Measurements from ENCODE around the gene LPGAT1.
A peak's percentile ranks its signal among the peaks of the same experiment; 100 is the strongest.
"Not testable (repeated sequence)": the region's sequence is repeated elsewhere in the genome, so short reads cannot be mapped to it uniquely, and the experiment has no call there.

The LPGAT1 gene

DNA sequence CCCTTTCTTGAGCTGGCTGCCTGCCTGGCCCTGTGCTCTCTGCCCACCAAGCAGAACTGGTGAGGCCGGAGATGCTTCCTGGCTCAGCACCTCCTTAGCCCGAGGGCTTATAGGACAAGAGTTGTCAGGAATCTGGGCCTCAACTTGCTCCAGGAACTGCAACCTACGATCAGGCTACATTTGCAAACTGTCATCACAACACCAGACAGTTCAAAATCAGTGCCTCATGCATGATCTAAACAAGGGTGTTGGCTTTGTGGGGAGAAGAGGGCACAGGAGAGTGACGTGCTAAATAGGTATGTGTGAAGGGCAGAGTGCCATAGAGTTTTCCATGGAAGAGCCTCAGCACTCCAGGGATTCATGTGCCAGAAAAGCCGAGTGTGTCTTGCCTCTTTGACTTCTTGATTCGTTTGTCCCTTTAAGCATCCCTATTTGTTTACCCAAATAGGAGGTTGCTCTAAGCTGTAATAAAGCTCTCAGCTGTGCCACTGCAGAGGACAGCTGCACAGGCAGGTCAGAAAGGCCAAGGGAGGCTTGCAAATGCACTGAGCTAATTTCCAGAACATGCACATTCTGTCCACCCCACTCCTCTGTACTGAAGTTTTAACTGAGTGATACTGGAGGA, 125.0 kb downstream of the LPGAT1 start:
- no peak for DNase-seq (ENCODE audit: low spot score)

DNA sequence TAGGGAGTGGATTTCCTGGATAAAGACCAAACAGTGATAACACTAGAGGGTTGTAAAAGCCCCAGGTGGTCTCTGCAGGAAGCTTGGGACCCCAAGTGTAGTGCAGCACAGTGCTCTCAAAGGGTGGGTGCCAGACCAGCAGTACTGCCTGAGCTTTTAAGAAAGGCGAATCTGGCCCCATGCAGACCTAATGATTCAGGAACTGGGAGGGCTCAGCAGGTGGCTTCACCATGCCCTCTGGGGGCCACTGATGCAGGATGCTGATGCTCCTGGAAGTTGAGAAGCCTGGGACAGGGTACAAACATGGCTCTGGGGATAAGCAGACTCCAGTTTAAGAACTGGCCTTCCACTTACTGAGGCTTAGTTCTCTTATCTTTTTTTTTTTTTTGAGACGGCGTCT, 126.0 kb downstream of the LPGAT1 start:
- no peak for DNase-seq (ENCODE audit: low spot score)

DNA sequence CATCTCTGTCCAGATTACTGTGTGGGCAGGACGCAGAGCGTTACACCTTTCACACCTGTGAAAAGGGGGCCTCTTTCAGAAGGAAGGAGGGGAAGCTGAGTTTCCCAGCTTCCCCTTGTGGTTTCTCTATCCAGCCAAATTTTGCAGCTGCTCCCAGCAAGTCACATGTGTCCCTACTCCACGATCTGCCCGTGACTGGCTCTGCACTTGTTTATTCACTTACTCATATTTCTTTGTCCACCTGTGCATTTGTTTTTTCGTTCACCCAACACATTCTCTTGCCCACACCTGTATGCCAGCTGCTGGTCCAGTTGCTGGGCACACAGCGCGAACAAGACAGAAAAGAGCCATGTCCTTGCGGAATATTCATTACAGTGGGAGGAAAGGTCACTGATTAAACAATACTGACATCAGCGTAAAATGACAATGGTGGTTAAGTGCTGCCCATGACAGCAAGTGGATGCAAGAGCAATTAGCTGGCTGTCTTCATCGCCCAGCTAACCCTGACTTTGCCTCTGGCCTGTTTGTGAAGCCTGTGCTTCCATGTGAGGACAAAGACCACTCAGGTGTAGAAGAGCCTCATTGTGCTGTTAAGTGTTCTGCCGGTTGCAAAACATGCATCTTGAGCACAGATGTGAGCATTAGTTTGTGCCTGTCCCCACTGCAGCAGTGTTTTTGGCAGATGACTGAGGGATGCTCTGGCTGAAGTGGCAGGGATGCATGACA, 126.6 kb downstream of the LPGAT1 start:
- DNase-seq (ENCODE audit: low spot score) = no peak

GRCh38 chr1:211701733-211702132, 128.8 kb downstream of the LPGAT1 start:
- DNase-seq (ENCODE audit: low spot score) = no peak

GRCh38 chr1:211699059-211699458, 131.5 kb downstream of the LPGAT1 start:
- DNase-seq (ENCODE audit: low spot score) = no peak

GRCh38 chr1:211698161-211699026, 132.2 kb downstream of the LPGAT1 start:
- peak; percentile 79 for DNase-seq (ENCODE audit: low spot score)

- DNase-seq (ENCODE audit: low spot score) = no peak
Observed at GRCh38 chr1:211697356-211697755, 133.2 kb downstream of the LPGAT1 start.

DNA sequence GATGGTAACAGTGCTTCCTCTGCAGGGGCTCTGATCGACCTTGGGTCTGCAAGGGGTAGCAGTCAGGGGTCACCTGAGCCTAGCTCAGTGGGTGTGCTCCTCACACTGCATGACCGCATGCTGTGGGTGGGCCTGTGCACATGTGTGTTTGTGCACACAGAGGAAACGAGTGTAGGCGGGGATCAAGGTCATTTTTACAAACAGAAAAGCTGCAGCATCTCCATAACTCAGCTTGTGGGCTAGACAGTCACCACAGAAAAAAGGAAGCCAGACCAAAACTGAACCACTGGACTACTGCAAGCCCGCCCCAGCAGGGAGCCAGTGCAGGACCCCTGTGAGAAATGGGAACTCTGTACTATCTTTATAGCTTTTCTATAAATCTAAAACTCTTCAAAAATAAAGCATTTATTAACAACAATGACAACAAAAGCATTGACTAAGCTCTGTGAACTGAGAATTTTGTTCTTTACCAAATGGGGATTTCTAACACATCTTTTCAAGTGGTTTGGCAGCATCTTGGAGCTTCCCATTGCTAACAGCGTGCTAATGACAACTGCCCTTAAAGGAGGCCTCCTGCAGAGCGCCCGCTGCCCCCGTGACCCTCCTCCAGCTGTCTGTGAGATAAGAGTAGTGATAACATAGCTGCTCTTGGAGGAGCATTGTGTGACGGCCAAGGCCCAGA, 135.3 kb downstream of the LPGAT1 start:
- DNase-seq (ENCODE audit: low spot score) = no peak

- not testable (repeated sequence) for DNase-seq (ENCODE audit: low spot score)
Observed at GRCh38 chr1:211693911-211694310, 136.7 kb downstream of the LPGAT1 start.

All from left forelimb (tissue), 1 donor.